Naive thymus-derived CD4-positive, alpha-beta T cell (primary cell): ENCODE measurements around the gene PLAAT4. TPM values are rescaled to one million over a fixed set of nuclear protein-coding genes. Genes with fewer than 3 reads are reported as not detected.
A peak's percentile ranks its signal among the peaks of the same experiment; 100 is the strongest.
"Not testable (repeated sequence)": the region's sequence is repeated elsewhere in the genome, so short reads cannot be mapped to it uniquely, and the experiment has no call there.

Source experiments
- ATAC-seq: fragments of 150-1000 bp; cut with Tn5 transposase; 2 replicates; pipeline ENCODE4 v1.10.0; 2021; ENCODE audit warnings: mild to moderate bottlenecking, moderate library complexity
- CTCF ChIA-PET: fragments of 350-600 bp; sonication (Branson Sonifier 250); formaldehyde crosslinking; loops from one replicate; lab custom pipeline; 2021; ENCODE audit warnings: antibody characterized with exemption; lab: Charles Lee
- POLR2A ChIA-PET: fragments of 350-600 bp; sonication (Branson Sonifier 250); formaldehyde crosslinking; loops from one replicate; lab custom pipeline; 2021; ENCODE audit warnings: antibody characterized with exemption, inconsistent platforms; lab: Charles Lee
- DNase-seq, 9 donors: peaks; one replicate each; pipeline versions ENCODE4 v3.0.0 to v3.0.0-alpha.2; 2020 to 2022; ENCODE audit warnings: mixed read lengths in 1 of 9
- H3K27ac ChIP-seq: one replicate; pipeline ENCODE4 v1.7.0; 2013; ENCODE audit warnings: mild to moderate bottlenecking, low read depth, low read length, moderate library complexity
- H3K27me3 ChIP-seq, 2 donors: one replicate each; pipeline ENCODE4 v1.7.0; 2013; ENCODE audit warnings: low read length in 2 of 2, mild to moderate bottlenecking in 2 of 2, moderate library complexity in 2 of 2; ENCODE audit not compliant: control insufficient read depth in 2 of 2, insufficient read depth in 2 of 2
- H3K36me3 ChIP-seq, 3 experiments: 1 replicate in 2 of 3; 2 replicates in 1 of 3; pipeline ENCODE4 v1.7.0; 2013; ENCODE audit warnings: low read length in 3 of 3, mild to moderate bottlenecking in 3 of 3, moderate library complexity in 1 of 3; ENCODE audit not compliant: insufficient read depth in 3 of 3, control insufficient read depth in 2 of 3
- H3K4me1 ChIP-seq, 2 donors: one replicate each; pipeline ENCODE4 v1.7.0; 2013; ENCODE audit warnings: low read length in 2 of 2, mild to moderate bottlenecking in 2 of 2, moderate library complexity in 1 of 2; ENCODE audit not compliant: control insufficient read depth in 2 of 2, insufficient read depth in 2 of 2
- H3K4me3 ChIP-seq: 2 replicates; pipeline ENCODE4 v1.7.0; 2013; ENCODE audit warnings: mild to moderate bottlenecking, low read length
- H3K9me3 ChIP-seq, 3 experiments: 1 replicate in 2 of 3; 2 replicates in 1 of 3; pipeline ENCODE4 v1.7.0; 2013; ENCODE audit warnings: low read length in 3 of 3; ENCODE audit not compliant: control insufficient read depth in 2 of 3
- H3K27ac Mint-ChIP-seq, 9 donors: one replicate each; pipeline ENCODE4 v1.8.0; 2020 to 2022; ENCODE audit warnings: mixed read lengths in 9 of 9, mild to moderate bottlenecking in 8 of 9, moderate library complexity in 5 of 9, inconsistent platforms in 2 of 9
- H3K27me3 Mint-ChIP-seq, 5 donors: one replicate each; pipeline ENCODE4 v1.8.0; 2021 to 2022; ENCODE audit warnings: mixed read lengths in 5 of 5, mild to moderate bottlenecking in 1 of 5
- H3K36me3 Mint-ChIP-seq, 5 donors: one replicate each; pipeline ENCODE4 v1.8.0; 2020 to 2022; ENCODE audit warnings: mixed read lengths in 5 of 5, mild to moderate bottlenecking in 3 of 5, inconsistent platforms in 1 of 5
- H3K4me1 Mint-ChIP-seq, 7 donors: one replicate each; pipeline ENCODE4 v1.8.0; 2020 to 2022; ENCODE audit warnings: mixed read lengths in 7 of 7, mild to moderate bottlenecking in 3 of 7, inconsistent platforms in 1 of 7
- H3K4me3 Mint-ChIP-seq, 10 donors: one replicate each; pipeline ENCODE4 v1.8.0; 2020 to 2022; ENCODE audit warnings: mild to moderate bottlenecking in 10 of 10, mixed read lengths in 10 of 10, moderate library complexity in 6 of 10, inconsistent platforms in 2 of 10
- H3K9me3 Mint-ChIP-seq, 11 donors: one replicate each; pipeline ENCODE4 v1.8.0; 2020 to 2022; ENCODE audit warnings: mixed read lengths in 11 of 11, mild to moderate bottlenecking in 4 of 11, inconsistent platforms in 1 of 11, moderate library complexity in 1 of 11
- intact Hi-C, 2 donors: fragments of 100-400 bp; cut with micrococcal nuclease; formaldehyde crosslinking; loops; one replicate each; pipeline ENCODE4 v1.15.1; 2023
- polyA plus RNA-seq, 2 donors: library from polyadenylated mRNA; unstranded; fragments of 300-500 nt; fragmentation: Illumina TruSeq; gene quantifications; one replicate each; pipeline ENCODE4 v1.2.3, GENCODE V29; 2021
- total RNA-seq, 6 experiments: library from RNA in 5 of 6; stranded (reverse) in 5 of 6; gene quantifications; 1 replicate in 5 of 6; 2 replicates in 1 of 6; pipeline ENCODE4 v1.2.3 and lab custom pipeline; 2021 to 2026

PLAAT4 gene
- total and polyA plus RNA-seq, 7 experiments from 2014 or later: 96.2 to 468 (median 132) TPM

DNA sequence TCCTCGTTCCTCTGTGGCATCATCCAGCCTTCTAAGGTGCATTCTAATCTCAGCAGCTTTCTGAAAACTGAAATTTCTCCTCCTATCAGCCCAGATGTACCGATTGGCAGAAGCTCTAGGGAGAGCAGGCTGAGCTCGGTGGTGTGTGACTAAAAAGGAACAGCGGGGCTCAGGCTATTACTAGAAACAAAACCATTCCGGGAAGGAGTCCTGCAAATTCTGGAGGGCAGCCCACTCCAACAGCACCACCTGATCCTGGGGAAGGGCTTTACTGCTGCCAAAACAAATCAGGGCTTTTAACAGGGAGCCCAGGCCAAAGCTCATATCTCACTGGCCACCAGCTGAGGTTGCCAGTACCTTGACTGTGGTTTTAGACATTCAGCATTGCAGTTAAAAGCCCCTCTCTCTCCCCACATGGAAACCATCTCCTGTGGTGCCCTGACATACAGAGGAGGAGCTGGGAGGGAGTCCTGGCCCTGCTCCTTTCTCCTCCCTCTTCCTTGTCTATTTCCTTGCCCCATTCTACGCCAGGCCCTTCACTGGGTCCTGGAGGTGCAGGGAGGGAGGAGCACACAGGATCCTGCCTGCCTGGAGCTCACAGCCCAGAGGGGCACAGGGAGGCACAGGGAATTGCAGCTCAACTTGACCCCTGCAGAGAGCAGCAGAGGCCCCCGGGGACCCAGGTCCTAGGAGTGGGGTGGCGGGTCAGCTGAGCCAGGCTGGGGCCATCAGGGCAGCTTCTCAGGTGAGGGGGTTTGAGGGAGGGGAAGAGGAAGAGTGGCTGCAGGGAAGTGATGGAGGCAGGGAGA, 889 bp downstream of the PLAAT4 start:
- Histone ChIP-seq H3K27me3 (no peaks in the 10 kb centered on the region), H3K4me1 (peaks cover 72 to 79% of the 10 kb centered on the region in 2 donors), H3K36me3 (peaks cover 0 to 8% (median 0%) of the 10 kb centered on the region in 3 experiments), H3K27ac (peak overlapping the region; percentile 82), H3K4me3 (peak overlapping the region; percentile 90), H3K9me3 (no peaks in the 10 kb centered on the region)
- POLR2A ChIA-PET: interaction anchor here (1.0 to 10.4 kb wide), 17 partner anchors 8 to 696 kb away, joined by 3 to 172 read pairs (median 4); partner anchors contain the start of genes PLAAT2 and PLAAT5
- Mint-ChIP-seq H3K4me1 (peaks cover 56 to 95% (median 87%) of the 10 kb centered on the region in 7 donors), H3K27ac (peak overlapping the region; percentile 91 to 97 (median 96)), H3K9me3 (no peaks in the 10 kb centered on the region), H3K27me3 (no peaks in the 10 kb centered on the region), H3K36me3 (peaks cover 0 to 23% (median 4%) of the 10 kb centered on the region in 5 donors), H3K4me3 (peak overlapping the region; percentile 87 to 99 (median 96))
- intact Hi-C loops: loop anchor here (1.0 to 5.0 kb wide), 4 partner anchors 15 to 145 kb away; partner anchors contain the start of gene RTN3 (in 2 of the 2)
- DNase-seq: no peak
- peak; percentile 33 for ATAC-seq
- CTCF ChIA-PET: interaction anchor here (1.3 to 2.9 kb wide), 6 partner anchors 8 to 59 kb away, joined by 3 to 25 read pairs (median 8); no protein-coding TSS in a partner anchor

DNA sequence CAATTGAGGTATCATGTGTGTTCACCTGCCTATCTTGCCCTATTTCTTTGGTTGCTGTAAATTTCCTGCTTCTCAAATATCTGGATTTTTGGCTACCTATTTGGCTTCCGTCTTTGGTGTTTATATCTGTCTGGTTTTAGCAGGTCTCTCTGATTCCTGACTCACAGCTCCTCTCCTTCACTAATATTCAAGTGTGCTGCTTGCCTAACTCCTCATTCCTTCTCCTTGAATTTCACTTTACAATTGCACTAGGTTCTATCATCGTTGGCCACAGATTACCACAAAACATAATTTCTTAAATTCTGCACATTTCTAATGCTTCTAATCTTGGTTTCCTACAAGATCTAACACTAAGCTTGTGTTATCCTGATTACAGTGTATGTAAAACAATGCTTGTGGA, 5.9 kb downstream of the PLAAT4 start:
- H3K4me3 ChIP-seq, ATAC-seq, CTCF ChIA-PET, H3K9me3 ChIP-seq, H3K27me3 ChIP-seq, DNase-seq, H3K9me3 Mint-ChIP-seq, H3K27me3 Mint-ChIP-seq, intact Hi-C loops: not testable (repeated sequence)
- peak overlapping the region; percentile 50 for H3K27ac ChIP-seq
- Mint-ChIP-seq H3K36me3 (peaks cover 4 to 48% (median 33%) of the 10 kb centered on the region in 5 donors), H3K4me3 (peak overlapping the region in 6 of 10 donors; percentile 3 to 42 (median 10)), H3K4me1 (peaks cover 29 to 74% (median 66%) of the 10 kb centered on the region in 7 donors), H3K27ac (peak overlapping the region in 8 of 9 donors; percentile 3 to 96 (median 50))
- peaks cover 16 to 53% (median 20%) of the 10 kb centered on the region in 3 experiments for H3K36me3 ChIP-seq
- H3K4me1 ChIP-seq: peaks cover 34 to 39% of the 10 kb centered on the region in 2 donors
- POLR2A ChIA-PET: interaction anchor here (0.6 to 2.6 kb wide), 3 partner anchors 8 to 10 kb away, joined by 3 to 20 read pairs (median 5); no protein-coding TSS in a partner anchor

DNA sequence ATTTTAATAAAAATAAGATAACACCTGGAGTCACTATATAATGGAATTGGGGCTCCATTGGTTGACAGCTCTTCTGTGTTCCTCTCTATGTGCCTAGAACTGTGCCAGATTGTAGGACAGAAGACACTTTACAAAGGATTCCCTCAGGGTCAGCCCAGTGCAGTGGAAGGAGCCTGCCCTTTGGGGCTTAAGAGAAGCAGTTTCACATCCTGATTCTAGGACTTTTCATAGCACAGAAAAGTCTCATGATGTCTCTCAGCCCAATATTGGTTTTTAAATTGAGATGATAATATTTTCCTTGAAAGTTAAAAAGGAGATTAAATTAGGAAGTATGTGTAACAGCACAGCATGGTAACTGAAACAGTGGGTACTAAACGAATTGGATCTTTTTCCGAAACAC, 7.1 kb downstream of the PLAAT4 start:
- Histone ChIP-seq H3K27me3 (no peaks in the 10 kb centered on the region), H3K4me1 (peaks cover 22 to 27% of the 10 kb centered on the region in 2 donors), H3K36me3 (peaks cover 16 to 53% (median 20%) of the 10 kb centered on the region in 3 experiments), H3K9me3 (no peaks in the 10 kb centered on the region), H3K27ac (peak overlapping the region; percentile 27), H3K4me3 (no peak overlapping the region)
- intact Hi-C loops: no loop called here
- Mint-ChIP-seq H3K4me3 (no peak overlapping the region), H3K4me1 (peaks cover 17 to 66% (median 55%) of the 10 kb centered on the region in 7 donors), H3K36me3 (peaks cover 4 to 46% (median 34%) of the 10 kb centered on the region in 5 donors), H3K27ac (peak overlapping the region in 8 of 9 donors; percentile 29 to 96 (median 62)), H3K27me3 (no peaks in the 10 kb centered on the region), H3K9me3 (no peaks in the 10 kb centered on the region)
- ChIA-PET POLR2A (interaction anchor here (0.6 to 2.6 kb wide), 6 partner anchors 7 to 96 kb away, joined by 3 to 20 read pairs (median 3); partner anchors contain the start of gene PLAAT4), CTCF (no interaction called here)
- DNase-seq: no peak
- ATAC-seq: no peak

DNA sequence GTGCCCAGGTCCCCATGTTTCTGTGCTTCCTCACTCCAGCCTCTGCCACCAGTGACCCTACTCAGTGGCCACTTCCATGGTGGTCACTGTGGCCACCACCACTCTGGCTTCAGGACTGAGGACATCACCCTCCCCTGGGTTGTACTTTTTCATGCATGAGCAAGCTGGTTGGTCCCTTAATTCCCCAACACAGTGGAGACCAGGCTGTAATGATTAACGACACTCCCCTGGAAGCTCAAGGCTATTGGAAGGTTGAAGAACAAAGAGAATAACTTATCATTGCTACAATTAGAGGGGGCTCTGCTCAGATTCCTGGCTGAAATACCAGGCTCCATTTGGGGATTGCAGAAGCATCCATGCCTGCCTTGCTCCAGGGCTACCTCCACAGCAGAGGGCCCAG, 10.5 kb downstream of the PLAAT4 start:
- Histone ChIP-seq H3K27ac (no peak overlapping the region), H3K4me1 (peaks cover 8 to 9% of the 10 kb centered on the region in 2 donors), H3K4me3 (no peak overlapping the region), H3K27me3 (no peaks in the 10 kb centered on the region), H3K9me3 (no peaks in the 10 kb centered on the region), H3K36me3 (peaks cover 16 to 49% (median 20%) of the 10 kb centered on the region in 3 experiments)
- H3K4me1 Mint-ChIP-seq: peaks cover 15 to 59% (median 48%) of the 10 kb centered on the region in 7 donors
- intact Hi-C loops: no loop called here
- POLR2A ChIA-PET: interaction anchor here (1.5 to 3.3 kb wide), 3 partner anchors 10 to 17 kb away, joined by 4 to 25 read pairs (median 6); partner anchors contain the start of gene PLAAT4
- peak overlapping the region in 1 of 10 donors; percentile 42 for H3K4me3 Mint-ChIP-seq
- H3K36me3 Mint-ChIP-seq: peaks cover 4 to 42% (median 24%) of the 10 kb centered on the region in 5 donors
- H3K27me3 Mint-ChIP-seq: no peaks in the 10 kb centered on the region
- H3K27ac Mint-ChIP-seq: peak overlapping the region in 8 of 9 donors; percentile 55 to 87 (median 74)
- ATAC-seq (no peak), DNase-seq (no peak)
- H3K9me3 Mint-ChIP-seq: no peaks in the 10 kb centered on the region
- CTCF ChIA-PET: interaction anchor here (1.6 kb wide), 1 partner anchor 192 kb away, joined by 4 read pairs; no protein-coding TSS in a partner anchor

DNA sequence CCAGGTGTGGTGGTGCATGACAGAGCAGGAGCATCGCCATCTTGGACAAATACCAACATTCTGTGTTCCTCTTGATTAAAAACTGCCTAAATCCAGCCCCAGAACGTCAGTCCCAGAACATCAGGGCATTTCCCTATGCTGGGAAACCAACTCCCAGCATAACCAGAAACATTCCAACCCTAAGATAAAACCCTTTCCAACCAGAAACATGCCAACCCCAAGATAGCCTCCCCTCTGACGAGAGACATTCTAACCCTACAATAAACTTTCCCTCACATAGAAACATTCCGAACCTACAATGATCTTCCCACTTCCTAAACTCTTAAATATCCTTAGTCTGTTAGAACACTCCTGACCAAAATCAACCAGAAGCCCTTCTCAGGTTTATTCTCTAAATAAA, 11.6 kb downstream of the PLAAT4 start:
- H3K27me3 Mint-ChIP-seq: no peaks in the 10 kb centered on the region
- H3K27ac ChIP-seq: no peak overlapping the region
- ATAC-seq: no peak
- intact Hi-C loops: no loop called here
- H3K36me3 Mint-ChIP-seq: peaks cover 4 to 41% (median 22%) of the 10 kb centered on the region in 5 donors
- H3K4me3 Mint-ChIP-seq: peak overlapping the region in 2 of 10 donors; percentile 1 to 8
- no peak for DNase-seq
- H3K4me1 ChIP-seq: peaks cover 16 to 19% of the 10 kb centered on the region in 2 donors
- ChIA-PET POLR2A (interaction anchor here (1.5 to 6.9 kb wide), 3 partner anchors 11 to 18 kb away, joined by 4 to 172 read pairs (median 25); partner anchors contain the start of gene PLAAT4), CTCF (no interaction called here)
- no peaks in the 10 kb centered on the region for H3K27me3 ChIP-seq
- H3K27ac Mint-ChIP-seq: peak overlapping the region in 7 of 9 donors; percentile 22 to 78 (median 65)
- H3K9me3 Mint-ChIP-seq: no peaks in the 10 kb centered on the region
- H3K9me3 ChIP-seq: no peaks in the 10 kb centered on the region
- no peak overlapping the region for H3K4me3 ChIP-seq
- H3K4me1 Mint-ChIP-seq: peaks cover 14 to 60% (median 48%) of the 10 kb centered on the region in 7 donors
- peaks cover 16 to 43% (median 20%) of the 10 kb centered on the region in 3 experiments for H3K36me3 ChIP-seq

DNA sequence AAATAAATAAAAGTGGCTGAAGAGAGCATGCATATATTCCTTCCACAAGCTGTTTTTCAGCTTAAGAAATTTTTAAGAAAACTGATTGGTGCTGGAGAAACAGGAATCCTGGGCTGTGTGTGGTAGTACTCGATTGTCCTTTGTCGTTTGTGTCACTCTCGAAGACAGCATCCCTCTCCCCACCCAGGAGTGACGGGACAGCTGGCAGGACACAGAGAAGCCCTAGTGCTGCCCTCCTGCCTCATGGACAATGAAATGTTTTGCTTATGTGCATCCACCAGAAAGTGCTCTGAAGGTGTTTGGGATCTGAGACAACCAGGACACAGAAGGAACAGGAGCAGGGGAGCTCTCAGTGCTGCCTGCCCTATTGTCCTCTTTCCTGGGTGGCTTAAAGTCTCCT, 12.8 kb downstream of the PLAAT4 start:
- CTCF ChIA-PET: no interaction called here
- ATAC-seq: no peak
- no peak for DNase-seq
- Histone ChIP-seq H3K4me3 (no peak overlapping the region), H3K4me1 (peaks cover 28 to 32% of the 10 kb centered on the region in 2 donors), H3K9me3 (no peaks in the 10 kb centered on the region), H3K36me3 (peaks cover 14 to 31% (median 16%) of the 10 kb centered on the region in 3 experiments), H3K27ac (no peak overlapping the region), H3K27me3 (no peaks in the 10 kb centered on the region)
- intact Hi-C loops: no loop called here
- no peaks in the 10 kb centered on the region for H3K27me3 Mint-ChIP-seq
- H3K36me3 Mint-ChIP-seq: peaks cover 2 to 35% (median 15%) of the 10 kb centered on the region in 5 donors
- H3K4me1 Mint-ChIP-seq: peaks cover 19 to 61% (median 52%) of the 10 kb centered on the region in 7 donors
- POLR2A ChIA-PET: interaction anchor here (1.5 to 6.9 kb wide), 3 partner anchors 11 to 36 kb away, joined by 3 to 172 read pairs (median 21); partner anchors contain the start of gene PLAAT4
- H3K4me3 Mint-ChIP-seq: peak overlapping the region in 9 of 10 donors; percentile 32 to 62 (median 39)
- peak overlapping the region; percentile 46 to 91 (median 80) for H3K27ac Mint-ChIP-seq
- no peaks in the 10 kb centered on the region for H3K9me3 Mint-ChIP-seq
